ENCODE results near the gene CD164L2. TPM values are rescaled to one million over a fixed set of nuclear protein-coding genes. Genes with fewer than 3 reads are reported as not detected.

Gene CD164L2
- total and polyA plus RNA-seq, 7 donors: not detected

DNA sequence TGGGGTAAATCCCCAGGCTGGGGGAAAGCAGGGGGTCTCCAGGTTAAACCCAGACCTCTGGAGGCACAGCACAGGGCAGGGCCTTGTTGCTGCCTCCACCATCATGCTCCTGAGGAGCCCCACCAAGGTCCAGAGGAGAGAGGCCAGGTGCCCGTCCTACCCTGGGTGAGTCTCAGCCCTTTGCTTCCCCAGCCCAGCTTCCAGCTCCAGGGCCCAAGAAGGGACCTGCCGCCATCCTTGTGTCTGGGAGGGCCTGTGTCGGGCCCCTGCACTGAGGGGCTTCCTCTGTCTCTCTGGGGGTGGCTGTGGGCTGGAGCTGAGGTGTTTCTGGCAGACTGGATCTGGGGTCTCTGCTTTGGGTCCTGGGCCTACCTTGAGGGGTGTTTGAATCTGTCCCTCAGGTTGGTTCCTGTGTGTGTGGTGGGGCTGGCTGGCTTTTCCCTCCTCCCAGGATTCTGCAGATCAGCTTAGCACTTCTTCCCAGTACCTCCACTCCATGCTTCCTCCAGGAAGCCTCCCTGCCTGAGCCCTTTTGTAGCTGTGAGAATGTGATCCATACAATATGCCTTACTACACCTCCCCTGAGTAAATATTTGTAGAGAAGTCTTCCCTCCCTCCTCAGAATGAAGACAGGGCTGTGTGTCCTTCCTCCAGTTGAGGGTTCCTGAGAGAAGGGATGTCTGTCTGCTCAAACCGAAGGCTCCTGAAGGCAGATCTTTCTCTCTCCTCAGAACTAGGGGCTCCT is 15.4 kb upstream of the CD164L2 start:
- Histone ChIP-seq H3K4me3 (no peak overlapping the region), H3K27ac (no peak overlapping the region), H3K9me3 (no peaks in the 10 kb centered on the region), H3K27me3 (ENCODE audit: insufficient read depth in 3 of 3, low read length in 2 of 3) (peaks cover 0 to 3% (median 0%) of the 10 kb centered on the region in 3 donors), H3K36me3 (ENCODE audit: insufficient read depth in 1 of 2, low read depth in 1 of 2) (no peaks in the 10 kb centered on the region), H3K4me1 (peaks cover 17% of the 10 kb centered on the region)
- no peak for DNase-seq
- no peak for ATAC-seq
- TF ChIP-seq, protein P1, sequence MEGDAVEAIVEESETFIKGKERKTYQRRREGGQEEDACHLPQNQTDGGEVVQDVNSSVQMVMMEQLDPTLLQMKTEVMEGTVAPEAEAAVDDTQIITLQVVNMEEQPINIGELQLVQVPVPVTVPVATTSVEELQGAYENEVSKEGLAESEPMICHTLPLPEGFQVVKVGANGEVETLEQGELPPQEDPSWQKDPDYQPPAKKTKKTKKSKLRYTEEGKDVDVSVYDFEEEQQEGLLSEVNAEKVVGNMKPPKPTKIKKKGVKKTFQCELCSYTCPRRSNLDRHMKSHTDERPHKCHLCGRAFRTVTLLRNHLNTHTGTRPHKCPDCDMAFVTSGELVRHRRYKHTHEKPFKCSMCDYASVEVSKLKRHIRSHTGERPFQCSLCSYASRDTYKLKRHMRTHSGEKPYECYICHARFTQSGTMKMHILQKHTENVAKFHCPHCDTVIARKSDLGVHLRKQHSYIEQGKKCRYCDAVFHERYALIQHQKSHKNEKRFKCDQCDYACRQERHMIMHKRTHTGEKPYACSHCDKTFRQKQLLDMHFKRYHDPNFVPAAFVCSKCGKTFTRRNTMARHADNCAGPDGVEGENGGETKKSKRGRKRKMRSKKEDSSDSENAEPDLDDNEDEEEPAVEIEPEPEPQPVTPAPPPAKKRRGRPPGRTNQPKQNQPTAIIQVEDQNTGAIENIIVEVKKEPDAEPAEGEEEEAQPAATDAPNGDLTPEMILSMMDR (IDR thresholded peaks at IDR 0.05): no peak
- intact Hi-C loops (cut with DNase I): no loop called here
- WGBS, 3 donors: 85 to 88% (median 87%) methylated on average over 4 of the region's 4 CpGs

DNA sequence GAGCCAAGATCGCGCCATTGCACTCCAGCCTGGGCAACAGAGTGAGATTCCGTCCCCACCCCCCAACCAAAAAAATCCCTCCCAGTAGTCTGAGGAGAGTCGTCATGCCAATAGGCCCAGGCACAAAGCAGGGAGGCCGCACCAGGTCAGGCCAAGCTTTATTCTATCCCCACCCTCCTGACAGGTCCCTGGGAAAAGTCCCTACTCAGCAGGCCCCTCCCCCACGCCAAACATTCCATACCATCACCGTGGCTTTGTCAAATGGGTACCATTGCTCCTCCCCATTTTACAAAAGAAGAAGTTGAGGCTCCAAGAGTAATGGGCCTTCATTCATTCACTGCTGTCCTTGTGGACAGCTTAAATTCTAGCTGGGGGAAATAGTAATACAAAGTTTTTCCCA is 14.6 kb upstream of the CD164L2 start:
- Histone ChIP-seq H3K9me3 (no peaks in the 10 kb centered on the region), H3K4me1 (peaks cover 9% of the 10 kb centered on the region), H3K27ac (no peak overlapping the region), H3K36me3 (ENCODE audit: insufficient read depth in 1 of 2, low read depth in 1 of 2) (no peaks in the 10 kb centered on the region), H3K4me3 (no peak overlapping the region), H3K27me3 (ENCODE audit: insufficient read depth in 3 of 3, low read length in 2 of 3) (peaks cover 0 to 3% (median 0%) of the 10 kb centered on the region in 3 donors)
- intact Hi-C loops (cut with DNase I): no loop called here
- 80 to 83% (median 82%) methylated on average over 7 of the region's 7 CpGs for WGBS, 3 donors
- no peak for ATAC-seq
- TF ChIP-seq, protein P1 (IDR thresholded peaks at IDR 0.05): no peak
- DNase-seq: no peak

DNA sequence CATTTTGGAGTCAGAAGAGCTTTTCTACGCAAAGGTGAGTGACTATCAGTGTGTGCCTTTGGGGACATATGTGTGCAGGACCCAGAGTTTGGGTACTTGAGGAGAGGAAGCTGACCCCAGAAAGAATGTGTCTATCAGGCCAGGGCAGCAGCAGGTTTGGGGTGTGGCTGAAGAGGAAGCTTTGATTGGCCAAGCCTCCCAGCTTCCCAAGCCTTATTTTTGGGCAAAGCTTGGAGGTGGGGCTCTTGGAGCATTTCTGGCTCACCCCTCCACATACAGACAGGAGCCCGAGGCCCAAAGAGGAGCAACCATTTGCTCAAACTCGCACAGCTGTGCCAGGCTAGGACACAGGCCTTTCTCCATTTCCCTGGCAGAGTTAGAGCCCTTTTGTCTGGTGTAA is 14.0 kb upstream of the CD164L2 start:
- ATAC-seq (no peak), DNase-seq (no peak)
- TF ChIP-seq, protein P1 (IDR thresholded peaks at IDR 0.05): no peak
- Histone ChIP-seq H3K4me3 (no peak overlapping the region), H3K4me1 (peaks cover 3% of the 10 kb centered on the region), H3K27ac (no peak overlapping the region), H3K36me3 (ENCODE audit: insufficient read depth in 1 of 2, low read depth in 1 of 2) (no peaks in the 10 kb centered on the region), H3K9me3 (no peaks in the 10 kb centered on the region), H3K27me3 (ENCODE audit: insufficient read depth in 3 of 3, low read length in 2 of 3) (peaks cover 0 to 3% (median 0%) of the 10 kb centered on the region in 3 donors)
- intact Hi-C loops (cut with DNase I): no loop called here
- 62 to 73% (median 67%) methylated on average over 3 of the region's 3 CpGs for WGBS, 3 donors

DNA sequence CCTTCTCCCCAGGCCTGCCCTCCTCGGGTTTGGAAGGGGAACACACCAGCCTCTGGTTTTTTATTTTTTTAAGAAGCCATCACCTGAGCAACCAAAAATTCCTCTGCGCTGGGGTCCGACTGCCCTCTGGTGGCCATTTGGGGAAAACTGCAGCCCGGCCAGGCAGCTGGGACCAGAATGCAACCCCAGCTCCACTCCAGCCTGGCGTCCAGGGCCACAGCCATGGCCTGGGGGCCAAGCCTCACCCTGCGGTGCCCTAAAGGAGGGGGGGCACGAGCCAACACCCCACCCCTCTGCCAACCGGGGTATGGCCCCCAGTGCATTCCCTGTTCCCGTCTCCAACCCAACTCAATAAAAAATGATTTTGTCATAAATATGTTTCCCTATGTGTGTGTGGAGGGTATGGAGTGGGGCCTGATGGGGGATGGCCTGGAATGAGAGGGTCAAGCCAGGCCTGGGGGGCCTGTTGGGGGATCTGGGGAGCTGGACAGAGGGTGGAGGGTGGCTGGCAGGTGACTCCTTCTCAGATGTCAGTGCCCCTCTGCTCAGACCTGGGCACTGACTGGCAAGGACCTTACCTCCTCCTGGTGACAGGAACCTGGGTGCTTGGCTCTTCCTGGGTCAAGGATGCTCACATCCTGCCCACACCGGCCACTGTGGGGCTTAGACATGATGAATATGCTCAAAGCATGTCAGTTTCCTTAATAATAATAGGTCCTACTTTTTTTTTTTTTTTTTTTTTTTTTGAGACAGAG is 12.5 kb upstream of the CD164L2 start:
- WGBS, 3 donors: 8 to 14% (median 11%) methylated on average over 9 to 10 of the region's 10 CpGs
- no peak overlapping the region for H3K4me3 ChIP-seq
- no peaks in the 10 kb centered on the region for H3K36me3 ChIP-seq (ENCODE audit: insufficient read depth in 1 of 2, low read depth in 1 of 2)
- H3K27me3 ChIP-seq (ENCODE audit: insufficient read depth in 3 of 3, low read length in 2 of 3): peaks cover 0 to 3% (median 0%) of the 10 kb centered on the region in 3 donors
- peak; percentile 38 to 56 (median 40) for ATAC-seq
- DNase-seq: peak; percentile 68 to 81
- H3K27ac ChIP-seq: no peak overlapping the region
- TF ChIP-seq, protein P1 (IDR thresholded peaks at IDR 0.05): peak; percentile 93
- intact Hi-C loops (cut with DNase I): loop anchor here (2.0 kb wide), 2 partner anchors 95 to 211 kb away; no protein-coding TSS in a partner anchor
- H3K9me3 ChIP-seq: no peaks in the 10 kb centered on the region
- peaks cover 8% of the 10 kb centered on the region for H3K4me1 ChIP-seq

Measured in psoas muscle (tissue), 8 donors.